Thyroid gland (tissue), 4 donors: ENCODE results near the gene GCLC.

ENCODE experiments used
- CTCF ChIP-seq, 6 experiments: fragments of 200-600 bp in 3 of 6; fragments of 450-650 bp in 3 of 6; sonication (generic) in 3 of 6; IDR thresholded peaks; one replicate each; pipeline ENCODE4 v1.5.1; 2016 to 2019; ENCODE audit warnings: antibody characterized with exemption in 6 of 6, mild to moderate bottlenecking in 2 of 6, inconsistent platforms in 1 of 6, moderate library complexity in 1 of 6
- POLR2A ChIP-seq, 2 donors: fragments of 450-650 bp; IDR thresholded peaks; one replicate each; pipeline ENCODE4 v1.6.1; 2017; ENCODE audit warnings: antibody characterized with exemption in 2 of 2, mild to moderate bottlenecking in 2 of 2, moderate library complexity in 1 of 2

- TF ChIP-seq CTCF (IDR thresholded peaks at IDR 0.05) = no peak
- TF ChIP-seq POLR2A (IDR thresholded peaks at IDR 0.05) = no peak
Observed at GRCh38 chr6:53464483-53464882, 80.4 kb downstream of the GCLC start.
